ENCODE results near the gene ZBTB7C.

The ZBTB7C gene

DNA sequence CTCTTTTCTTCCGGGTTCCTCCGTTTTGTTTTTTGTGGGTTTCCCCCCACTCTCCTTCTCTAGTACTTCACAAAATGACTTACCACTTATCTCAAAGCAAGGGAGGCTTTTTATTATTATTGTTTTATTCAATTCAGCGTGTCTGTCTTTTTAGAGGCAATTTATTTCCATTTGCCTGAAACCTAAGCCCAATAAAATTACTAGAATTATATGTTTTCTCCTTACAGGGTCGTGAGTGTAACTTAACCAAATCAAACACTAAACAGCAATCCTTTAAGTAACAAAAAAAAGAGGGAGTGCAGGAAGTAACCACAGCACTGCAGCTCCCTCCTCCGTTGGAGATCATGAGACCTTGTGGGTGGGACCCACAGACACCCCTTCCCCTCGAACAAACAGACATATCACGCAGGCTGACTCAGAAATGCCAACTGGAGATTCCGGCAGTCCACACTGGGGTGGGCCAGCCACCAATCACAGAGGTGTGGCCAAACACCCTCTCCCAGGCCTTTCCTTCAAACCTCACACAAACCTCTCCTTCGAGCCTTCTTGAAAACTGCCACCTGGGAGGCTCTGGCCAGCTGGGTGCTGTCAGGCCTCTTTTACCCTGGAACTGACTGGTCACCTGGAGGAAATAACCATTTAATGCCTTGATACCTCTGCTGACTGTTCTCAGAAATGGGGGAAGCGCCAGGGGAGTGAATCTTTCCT, 271.7 kb downstream of the ZBTB7C start:
- TF ChIP-seq, protein P1, sequence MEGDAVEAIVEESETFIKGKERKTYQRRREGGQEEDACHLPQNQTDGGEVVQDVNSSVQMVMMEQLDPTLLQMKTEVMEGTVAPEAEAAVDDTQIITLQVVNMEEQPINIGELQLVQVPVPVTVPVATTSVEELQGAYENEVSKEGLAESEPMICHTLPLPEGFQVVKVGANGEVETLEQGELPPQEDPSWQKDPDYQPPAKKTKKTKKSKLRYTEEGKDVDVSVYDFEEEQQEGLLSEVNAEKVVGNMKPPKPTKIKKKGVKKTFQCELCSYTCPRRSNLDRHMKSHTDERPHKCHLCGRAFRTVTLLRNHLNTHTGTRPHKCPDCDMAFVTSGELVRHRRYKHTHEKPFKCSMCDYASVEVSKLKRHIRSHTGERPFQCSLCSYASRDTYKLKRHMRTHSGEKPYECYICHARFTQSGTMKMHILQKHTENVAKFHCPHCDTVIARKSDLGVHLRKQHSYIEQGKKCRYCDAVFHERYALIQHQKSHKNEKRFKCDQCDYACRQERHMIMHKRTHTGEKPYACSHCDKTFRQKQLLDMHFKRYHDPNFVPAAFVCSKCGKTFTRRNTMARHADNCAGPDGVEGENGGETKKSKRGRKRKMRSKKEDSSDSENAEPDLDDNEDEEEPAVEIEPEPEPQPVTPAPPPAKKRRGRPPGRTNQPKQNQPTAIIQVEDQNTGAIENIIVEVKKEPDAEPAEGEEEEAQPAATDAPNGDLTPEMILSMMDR (IDR thresholded peaks at IDR 0.05), result no peak
- H3K9me3 ChIP-seq (ENCODE audit: control insufficient read depth, low read length), result no peaks in the 10 kb centered on the region
- H3K27me3 ChIP-seq (ENCODE audit: control insufficient read depth, insufficient read depth, low read length), result no peaks in the 10 kb centered on the region
- peak overlapping the region; percentile 97 for H2AFZ ChIP-seq
- H3K27ac ChIP-seq, result no peak overlapping the region
- H3K4me1 ChIP-seq, result peaks cover 24% of the 10 kb centered on the region
- H3K9ac ChIP-seq, result no peak overlapping the region
- H3K4me2 ChIP-seq (ENCODE audit: low read length), result no peak overlapping the region
- no peaks in the 10 kb centered on the region for H3K79me2 ChIP-seq
- H3K36me3 ChIP-seq (ENCODE audit: control insufficient read depth, insufficient read depth, low read length), result no peaks in the 10 kb centered on the region
- peak overlapping the region; percentile 55 for H3K4me3 ChIP-seq (ENCODE audit: low read depth, low read length)

DNA sequence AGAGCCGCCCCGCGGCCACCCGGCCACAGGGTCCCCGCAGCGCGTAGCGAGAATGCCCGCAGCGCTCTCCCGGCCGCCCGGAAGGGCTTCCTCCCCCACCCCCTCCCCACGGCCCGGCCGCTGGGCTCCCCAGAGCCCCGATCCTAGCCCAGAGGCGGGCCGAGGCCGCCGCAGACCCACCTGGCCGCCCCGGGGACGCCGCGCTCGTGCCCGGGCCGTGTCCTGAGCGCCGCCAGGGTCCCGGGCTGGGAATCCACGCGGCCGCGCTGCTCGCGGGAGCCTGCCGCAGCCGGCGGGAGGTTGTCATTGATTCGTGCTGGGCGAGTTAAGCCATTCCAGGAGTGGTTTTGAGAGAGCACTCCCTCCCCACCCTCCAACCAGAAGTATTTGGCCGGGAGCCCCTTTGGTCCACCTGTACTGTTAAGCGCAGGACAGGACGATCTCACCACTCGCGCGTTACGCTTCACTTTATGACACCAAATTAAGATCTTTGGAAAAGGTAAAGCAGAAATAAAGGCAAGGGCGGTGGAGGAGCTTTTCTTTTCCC, 272.3 kb downstream of the ZBTB7C start:
- TF ChIP-seq, protein P1 (IDR thresholded peaks at IDR 0.05), result no peak
- Histone ChIP-seq H2AFZ (peak overlapping the region; percentile 97), H3K27ac (no peak overlapping the region), H3K79me2 (no peaks in the 10 kb centered on the region), H3K4me3 (ENCODE audit: low read depth, low read length) (peak overlapping the region; percentile 55), H3K36me3 (ENCODE audit: control insufficient read depth, insufficient read depth, low read length) (no peaks in the 10 kb centered on the region), H3K9me3 (ENCODE audit: control insufficient read depth, low read length) (no peaks in the 10 kb centered on the region), H3K9ac (no peak overlapping the region), H3K27me3 (ENCODE audit: control insufficient read depth, insufficient read depth, low read length) (no peaks in the 10 kb centered on the region), H3K4me2 (ENCODE audit: low read length) (peak overlapping the region; percentile 89), H3K4me1 (peaks cover 17% of the 10 kb centered on the region)

DNA sequence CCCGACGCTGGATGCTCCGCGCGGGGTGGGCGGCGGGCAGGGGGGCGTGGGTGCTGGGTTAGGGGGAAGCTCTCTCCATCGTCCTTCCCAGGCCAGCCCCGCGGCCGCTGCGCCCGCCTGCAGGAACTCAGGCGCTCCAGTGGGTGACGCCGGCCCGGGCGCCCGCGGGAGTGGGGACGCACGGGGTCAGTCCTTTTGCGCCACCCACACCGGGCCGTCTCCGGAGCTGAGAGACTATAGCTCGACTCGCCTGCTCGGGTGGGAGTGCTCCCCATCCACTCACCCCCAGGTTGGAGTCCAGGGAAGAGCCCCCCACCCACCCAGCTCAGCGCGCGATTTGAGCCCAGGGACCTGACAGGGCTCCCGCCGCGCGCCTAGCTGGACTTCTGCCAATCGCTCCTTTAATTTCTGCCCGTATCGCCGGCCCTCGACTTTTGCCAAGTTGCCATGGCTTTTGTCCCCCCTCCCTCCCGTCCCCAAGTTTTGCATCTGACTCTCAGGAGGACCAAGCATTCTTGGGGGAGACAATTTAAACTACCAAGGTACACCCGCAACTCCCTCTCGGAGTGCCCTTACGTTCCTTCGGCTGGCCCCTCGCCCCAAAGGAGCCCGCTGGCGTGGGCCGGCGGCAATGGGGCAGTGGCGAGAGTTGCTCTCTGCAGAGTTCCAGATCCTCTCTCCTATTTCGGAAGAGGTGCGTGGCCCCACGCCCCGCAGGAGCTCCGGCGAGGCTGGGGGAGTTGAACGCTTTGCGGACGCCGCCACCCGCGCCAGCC, 272.9 kb downstream of the ZBTB7C start:
- Histone ChIP-seq H3K79me2 (no peaks in the 10 kb centered on the region), H3K4me3 (ENCODE audit: low read depth, low read length) (peak overlapping the region; percentile 55), H3K27me3 (ENCODE audit: control insufficient read depth, insufficient read depth, low read length) (no peaks in the 10 kb centered on the region), H3K4me2 (ENCODE audit: low read length) (peak overlapping the region; percentile 89), H2AFZ (peak overlapping the region; percentile 97), H3K9ac (peak overlapping the region; percentile 35), H3K27ac (no peak overlapping the region), H3K36me3 (ENCODE audit: control insufficient read depth, insufficient read depth, low read length) (no peaks in the 10 kb centered on the region), H3K4me1 (peaks cover 16% of the 10 kb centered on the region), H3K9me3 (ENCODE audit: control insufficient read depth, low read length) (no peaks in the 10 kb centered on the region)
- TF ChIP-seq, protein P1 (IDR thresholded peaks at IDR 0.05), result peak; percentile 11

DNA sequence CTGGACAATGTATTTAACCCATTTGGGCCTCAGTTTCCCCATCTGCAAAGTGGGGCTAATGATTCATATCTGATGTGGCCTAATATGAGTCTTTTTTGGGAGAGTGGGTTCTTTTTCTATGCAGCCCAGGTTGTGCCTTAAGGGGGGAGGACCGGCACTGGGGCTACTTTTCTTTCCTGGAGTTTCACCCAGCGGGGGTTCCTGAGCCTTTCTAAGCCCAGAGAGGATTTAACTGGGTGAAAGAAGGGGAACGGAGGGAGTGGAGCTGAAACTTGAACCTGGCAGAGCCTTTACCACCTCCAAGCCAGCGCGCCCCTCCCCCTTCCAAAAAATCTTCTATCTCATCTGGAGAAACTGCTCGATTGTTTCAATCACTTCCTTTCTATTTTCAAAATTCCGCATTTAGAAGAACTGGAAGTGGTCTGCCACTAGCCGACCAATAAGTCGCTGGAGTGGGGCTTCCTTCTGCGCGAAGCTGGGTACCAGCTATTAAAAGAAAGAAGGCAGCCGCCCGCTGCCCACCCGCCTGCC, 273.7 kb downstream of the ZBTB7C start:
- TF ChIP-seq, protein P1 (IDR thresholded peaks at IDR 0.05), result no peak
- no peaks in the 10 kb centered on the region for H3K9me3 ChIP-seq (ENCODE audit: control insufficient read depth, low read length)
- no peak overlapping the region for H3K9ac ChIP-seq
- H3K36me3 ChIP-seq (ENCODE audit: control insufficient read depth, insufficient read depth, low read length), result no peaks in the 10 kb centered on the region
- peak overlapping the region; percentile 89 for H3K4me2 ChIP-seq (ENCODE audit: low read length)
- no peaks in the 10 kb centered on the region for H3K79me2 ChIP-seq
- peak overlapping the region; percentile 55 for H3K4me3 ChIP-seq (ENCODE audit: low read depth, low read length)
- no peak overlapping the region for H3K27ac ChIP-seq
- H2AFZ ChIP-seq, result peak overlapping the region; percentile 97
- peaks cover 16% of the 10 kb centered on the region for H3K4me1 ChIP-seq
- no peaks in the 10 kb centered on the region for H3K27me3 ChIP-seq (ENCODE audit: control insufficient read depth, insufficient read depth, low read length)
